ENCODE data around the gene ZBED2. TPM values are rescaled to one million over a fixed set of nuclear protein-coding genes. Genes with fewer than 3 reads are reported as not detected.
"Not testable (repeated sequence)": the region's sequence is repeated elsewhere in the genome, so short reads cannot be mapped to it uniquely, and the experiment has no call there.

Gene ZBED2, protein sequence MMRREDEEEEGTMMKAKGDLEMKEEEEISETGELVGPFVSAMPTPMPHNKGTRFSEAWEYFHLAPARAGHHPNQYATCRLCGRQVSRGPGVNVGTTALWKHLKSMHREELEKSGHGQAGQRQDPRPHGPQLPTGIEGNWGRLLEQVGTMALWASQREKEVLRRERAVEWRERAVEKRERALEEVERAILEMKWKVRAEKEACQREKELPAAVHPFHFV
- not detected for total RNA-seq
- long read RNA-seq, donor 1 = 0 reads
- long read RNA-seq, donor 2, partial matches to known transcripts = 0 of 2 reads
- long read RNA-seq, donor 2, other reads (novel, unspliced or antisense) = 2 of 2 reads

- intact Hi-C loops (cut with DNase I) = no loop called here
- no peak for DNase-seq (ENCODE audit: low spot score)
Observed at GRCh38 chr3:111595232-111595631, at the start of gene ZBED2. Gene ZBED2 (minus strand): TSS chr3:111595346. CDS start chr3:111594201, 1,145 bp downstream.

DNA sequence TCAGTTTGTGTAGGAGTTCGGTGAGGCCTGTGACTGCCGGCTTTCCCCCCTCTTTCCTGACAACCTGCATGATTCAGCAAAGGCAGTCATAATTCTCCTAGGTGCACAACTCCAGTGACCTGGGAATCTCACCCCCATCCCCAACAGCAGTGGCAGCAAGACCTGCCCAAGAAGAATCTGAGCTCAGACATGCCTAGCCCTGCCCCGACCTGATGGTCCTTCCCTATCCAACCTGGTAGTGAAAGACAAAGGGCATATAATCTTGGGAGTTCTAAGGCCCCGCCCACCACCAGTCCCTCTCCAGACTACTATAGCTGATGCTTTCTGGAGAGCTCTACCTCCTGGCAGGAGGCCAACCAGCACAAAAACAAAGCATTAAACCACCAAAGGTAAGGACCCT, 44.2 kb upstream of the ZBED2 start:
- intact Hi-C loops (cut with DNase I) = no loop called here
- no peak for DNase-seq (ENCODE audit: low spot score)

DNA sequence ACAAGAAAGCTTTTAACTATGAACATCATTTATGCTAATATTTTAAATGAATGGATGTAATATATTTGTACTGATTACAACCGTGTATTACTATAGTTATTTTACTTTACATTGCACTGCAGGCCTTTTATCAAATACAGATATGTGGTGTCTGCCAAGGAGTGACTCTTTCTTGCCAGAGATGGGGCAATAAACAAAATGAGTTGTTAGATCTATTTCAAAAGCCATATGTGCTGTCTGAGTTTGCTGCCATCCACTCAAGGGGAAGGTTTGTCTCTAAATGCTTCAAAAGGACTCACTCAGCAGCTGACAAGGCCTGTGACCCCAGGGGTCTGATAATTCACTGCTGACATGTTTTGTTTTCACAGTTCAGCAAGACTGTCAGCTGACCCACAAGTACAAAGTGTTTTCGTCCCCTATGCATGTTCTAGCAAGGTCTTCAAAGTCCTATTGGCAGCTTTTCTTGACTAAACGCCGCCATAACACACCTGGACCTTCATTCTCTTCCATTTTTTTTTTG, 41.3 kb upstream of the ZBED2 start:
- no peak for DNase-seq (ENCODE audit: low spot score)
- intact Hi-C loops (cut with DNase I) = no loop called here

- intact Hi-C loops (cut with DNase I) = no loop called here
- no peak for DNase-seq (ENCODE audit: low spot score)
Observed at GRCh38 chr3:111635403-111635802, 40.3 kb upstream of the ZBED2 start.

- DNase-seq (ENCODE audit: low spot score); intact Hi-C loops (cut with DNase I): not testable (repeated sequence)
Observed at GRCh38 chr3:111630638-111631037, 35.5 kb upstream of the ZBED2 start.

DNA sequence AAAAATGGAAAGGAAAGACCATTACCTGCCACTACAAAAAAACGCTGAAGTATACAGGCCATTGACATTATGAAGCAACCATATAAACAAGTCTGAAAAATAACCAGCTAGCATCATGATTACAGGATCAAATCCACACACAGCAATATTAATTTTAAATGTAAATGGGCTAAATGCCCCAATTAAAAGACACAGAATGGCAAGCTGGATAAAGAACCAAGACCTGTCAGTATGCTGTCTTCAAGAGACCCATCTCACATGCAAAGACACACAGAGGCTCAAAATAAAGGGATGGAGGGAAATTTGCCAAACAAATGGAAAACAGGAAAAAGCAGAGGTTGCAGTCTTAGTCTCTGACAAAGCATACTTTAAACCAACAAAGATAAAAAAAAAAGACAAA, 33.9 kb upstream of the ZBED2 start:
- intact Hi-C loops (cut with DNase I) = loop anchor here in 1 of 2 donors (5.0 kb wide), 1 partner anchor 1497 kb away; no protein-coding TSS in a partner anchor
- DNase-seq (ENCODE audit: low spot score) = not testable (repeated sequence)

DNA sequence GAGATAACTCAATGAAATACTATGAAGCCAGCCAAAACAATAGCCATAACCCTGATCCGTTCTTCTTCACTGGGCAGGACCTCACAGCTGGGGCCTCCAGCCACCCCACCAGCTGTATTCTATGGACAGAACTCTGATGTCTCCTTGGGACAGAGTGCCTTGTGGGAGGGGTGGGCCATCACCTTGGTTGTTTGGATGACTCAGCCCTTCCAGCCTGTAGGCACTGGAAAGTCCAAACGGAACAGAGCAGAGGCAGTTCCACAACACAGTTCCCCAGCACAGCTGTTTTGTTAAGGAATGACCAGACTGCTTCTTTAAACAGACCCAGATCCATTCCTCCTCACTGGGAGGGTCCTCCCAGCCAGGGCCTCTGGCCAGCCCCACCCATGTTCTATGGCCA, 31.9 kb upstream of the ZBED2 start:
- DNase-seq (ENCODE audit: low spot score) = no peak
- intact Hi-C loops (cut with DNase I) = loop anchor here in 1 of 2 donors (5.0 kb wide), 1 partner anchor 1495 kb away; no protein-coding TSS in a partner anchor

DNA sequence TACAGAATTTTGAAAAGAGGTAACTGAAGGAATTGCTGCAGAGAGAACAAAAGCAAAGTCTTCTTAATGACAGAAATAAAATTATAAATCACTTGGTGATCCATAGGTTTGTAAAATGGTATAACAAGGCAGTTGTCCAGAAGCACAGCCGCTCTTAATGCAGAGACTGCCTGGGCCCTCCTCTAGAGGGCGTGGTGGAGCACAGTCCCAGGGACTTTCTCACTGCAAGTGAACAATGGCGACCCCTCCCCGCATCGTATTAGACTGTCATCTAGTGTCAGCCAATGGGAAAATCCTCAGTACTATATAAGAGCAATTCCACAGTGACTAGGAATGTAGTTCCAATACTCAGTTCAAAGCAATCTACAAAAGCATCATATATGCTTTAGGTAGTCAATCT, 26.4 kb upstream of the ZBED2 start:
- intact Hi-C loops (cut with DNase I) = no loop called here
- no peak for DNase-seq (ENCODE audit: low spot score)

- intact Hi-C loops (cut with DNase I) = no loop called here
- DNase-seq (ENCODE audit: low spot score) = no peak
Observed at GRCh38 chr3:111619833-111620232, 24.7 kb upstream of the ZBED2 start.

GRCh38 chr3:111618945-111619344, 23.8 kb upstream of the ZBED2 start:
- intact Hi-C loops (cut with DNase I) = no loop called here
- no peak for DNase-seq (ENCODE audit: low spot score)

DNA sequence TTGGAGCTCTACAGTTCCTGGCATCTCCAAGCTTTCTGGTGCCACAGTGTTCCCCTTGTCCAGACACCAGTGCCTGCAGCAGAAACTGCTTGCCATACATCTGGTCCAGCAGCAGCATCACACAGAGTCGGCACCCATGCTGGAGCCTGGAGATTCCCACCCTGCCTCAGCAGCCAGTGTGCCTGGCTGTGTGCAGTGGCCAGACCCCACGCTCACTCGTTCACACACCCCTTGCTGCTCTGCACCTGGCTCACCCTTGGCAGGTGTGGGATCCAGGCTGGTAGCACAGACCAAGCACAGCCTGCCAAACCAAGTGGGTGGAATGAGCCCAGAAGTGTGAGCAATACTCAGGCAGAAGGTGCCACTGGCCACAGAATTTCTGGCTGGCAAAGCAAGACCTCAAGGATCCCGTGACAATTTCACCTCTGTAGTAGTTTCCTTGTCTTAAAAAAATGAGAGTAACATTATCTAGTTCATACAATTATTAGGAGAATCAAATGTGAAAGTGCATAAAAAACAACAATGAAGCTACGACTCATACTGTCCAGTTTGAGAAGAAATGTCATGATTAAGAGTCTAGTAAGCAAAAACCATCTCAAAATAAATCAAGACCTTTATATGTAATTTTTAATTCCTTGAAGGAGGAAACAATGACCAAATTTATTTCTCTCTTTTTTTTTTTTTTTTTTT, 22.9 kb upstream of the ZBED2 start:
- no peak for DNase-seq (ENCODE audit: low spot score)
- intact Hi-C loops (cut with DNase I) = no loop called here

GRCh38 chr3:111617406-111617805, 22.3 kb upstream of the ZBED2 start:
- intact Hi-C loops (cut with DNase I) = no loop called here
- no peak for DNase-seq (ENCODE audit: low spot score)

GRCh38 chr3:111616417-111617105, 21.4 kb upstream of the ZBED2 start:
- intact Hi-C loops (cut with DNase I) = no loop called here
- DNase-seq (ENCODE audit: low spot score) = no peak

DNA sequence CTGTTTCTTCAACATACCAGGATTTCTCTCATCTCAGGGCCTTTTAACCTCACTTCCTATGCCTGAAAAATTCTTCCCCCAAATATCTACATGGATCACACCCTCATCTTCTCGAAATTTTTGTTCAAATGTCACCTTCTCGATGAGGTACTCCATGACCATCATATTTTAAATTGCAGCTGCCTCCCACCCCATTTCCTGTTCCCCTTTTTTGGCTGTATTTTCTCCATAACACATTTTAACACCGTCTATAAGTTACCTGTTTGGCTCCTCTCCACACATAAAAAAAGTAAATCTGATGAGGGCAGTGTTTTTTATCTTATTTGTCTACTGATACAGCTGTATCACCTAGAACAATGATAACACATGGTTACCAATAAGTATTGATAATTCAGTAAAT, 20.7 kb upstream of the ZBED2 start:
- DNase-seq (ENCODE audit: low spot score) = no peak
- intact Hi-C loops (cut with DNase I) = no loop called here

DNA sequence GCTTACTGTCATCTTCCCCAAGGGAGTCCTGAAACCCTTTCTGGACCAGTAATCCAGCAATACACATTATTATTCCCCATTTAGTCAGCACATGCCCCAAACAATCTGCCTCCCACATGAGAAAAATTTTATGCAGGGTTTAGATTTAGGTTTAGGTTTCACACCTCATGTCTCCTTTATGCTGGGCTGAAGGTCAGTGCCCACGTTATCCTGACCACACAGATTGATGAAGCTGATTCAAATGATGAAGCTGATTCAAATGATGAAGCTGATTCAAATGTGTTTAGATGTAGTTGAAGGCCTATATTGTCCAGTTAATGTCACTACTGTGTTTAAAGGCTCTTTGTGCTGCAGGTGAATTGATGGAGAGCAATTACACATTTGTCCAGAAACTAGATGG, 18.1 kb upstream of the ZBED2 start:
- no peak for DNase-seq (ENCODE audit: low spot score)
- intact Hi-C loops (cut with DNase I) = no loop called here

GRCh38 chr3:111610612-111611054, 15.5 kb upstream of the ZBED2 start:
- no peak for DNase-seq (ENCODE audit: low spot score)
- intact Hi-C loops (cut with DNase I) = no loop called here

DNA sequence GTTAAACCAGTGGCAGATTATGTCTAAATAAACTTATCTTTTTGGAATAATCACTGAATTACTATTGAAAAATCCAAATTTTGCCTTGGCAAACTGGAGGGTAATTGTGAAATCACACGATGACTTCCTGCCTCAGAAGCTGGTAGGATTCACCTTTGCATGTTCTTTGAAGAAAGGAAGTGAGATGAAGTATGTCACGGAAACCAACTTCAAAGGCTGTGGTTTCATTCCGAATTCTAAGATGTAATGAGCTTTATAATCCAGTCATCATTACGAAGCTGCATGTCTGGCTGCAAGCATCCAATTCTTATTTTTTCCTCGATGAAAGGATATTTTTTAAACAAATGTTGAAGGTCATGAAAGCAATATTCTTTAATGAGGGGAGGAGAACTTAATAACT, 15.0 kb upstream of the ZBED2 start:
- intact Hi-C loops (cut with DNase I) = no loop called here
- DNase-seq (ENCODE audit: low spot score) = no peak

DNA sequence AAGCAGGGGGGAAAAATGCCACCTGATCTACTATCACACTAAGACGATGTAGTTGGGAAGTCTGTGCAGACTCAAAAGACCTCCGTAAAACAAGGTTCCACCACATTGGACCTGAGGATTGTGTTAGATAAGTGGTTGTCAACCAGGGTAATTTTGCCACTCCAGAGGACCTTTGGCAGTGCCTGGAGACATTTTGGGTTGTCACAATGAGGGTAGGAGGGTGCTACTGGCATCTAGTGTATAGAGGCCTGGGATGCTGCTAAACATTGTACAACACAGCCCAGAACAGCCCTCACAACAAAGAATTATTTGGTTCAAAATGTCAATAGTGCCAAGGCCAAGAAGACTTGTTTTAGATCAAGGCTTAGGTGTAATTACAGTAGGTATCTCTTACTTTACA, 14.6 kb upstream of the ZBED2 start:
- no peak for DNase-seq (ENCODE audit: low spot score)
- intact Hi-C loops (cut with DNase I) = no loop called here

DNA sequence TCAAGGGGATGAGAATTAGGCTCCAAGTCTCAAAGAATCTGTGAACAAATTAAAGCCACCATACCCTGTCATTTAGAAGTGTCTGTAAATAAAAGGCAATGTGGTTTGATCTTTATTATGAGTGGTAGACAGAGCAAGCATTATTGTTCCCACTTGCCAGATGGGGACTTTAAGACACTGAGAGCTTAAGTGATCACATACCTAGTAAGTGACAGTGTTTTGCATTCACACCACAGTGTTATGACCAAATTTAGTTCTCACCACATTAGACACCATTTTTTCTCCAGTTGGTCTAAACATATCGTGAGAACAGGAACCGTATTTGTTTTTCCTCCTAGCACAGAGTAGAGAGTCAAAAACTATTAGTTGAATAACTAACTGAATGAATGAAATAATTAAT, 13.2 kb upstream of the ZBED2 start:
- intact Hi-C loops (cut with DNase I) = no loop called here

More for the DNA sequence above, 13.2 kb upstream of the ZBED2 start:
- no peak for DNase-seq (ENCODE audit: low spot score)
